Tibial nerve (tissue), 4 donors: ENCODE data around the gene FST.

Experiments
- CTCF ChIP-seq, 5 experiments: fragments of 200-600 bp in 3 of 5; fragments of 450-650 bp in 2 of 5; sonication (generic) in 3 of 5; IDR thresholded peaks; one replicate each; pipeline ENCODE4 v1.5.1; 2016 to 2019; ENCODE audit warnings: antibody characterized with exemption in 5 of 5, mild to moderate bottlenecking in 3 of 5, moderate library complexity in 2 of 5
- EP300 ChIP-seq, 2 donors: sonication (generic); formaldehyde crosslinking; IDR thresholded peaks; one replicate each; pipeline ENCODE4 v1.6.1; 2017; ENCODE audit warnings: antibody characterized with exemption in 2 of 2, mild to moderate bottlenecking in 1 of 2
- POLR2A ChIP-seq, 2 donors: fragments of 450-650 bp; IDR thresholded peaks; one replicate each; pipeline ENCODE4 v1.6.1; 2017; ENCODE audit warnings: antibody characterized with exemption in 2 of 2, mild to moderate bottlenecking in 2 of 2, moderate library complexity in 2 of 2

GRCh38 chr5:53456366-53456765 is 24.1 kb upstream of the FST start:
- no peak for TF ChIP-seq CTCF (IDR thresholded peaks at IDR 0.05)
- TF ChIP-seq POLR2A (IDR thresholded peaks at IDR 0.05): no peak
- no peak for TF ChIP-seq EP300 (IDR thresholded peaks at IDR 0.05)
